GM21723 (cell line): ENCODE measurements around the gene CABP2.

Source experiments
- ATAC-seq: cut with Tn5 transposase; IDR thresholded peaks from one replicate; pipeline ENCODE4 v1.9.1; 2021; ENCODE audit warnings: mild to moderate bottlenecking, moderate library complexity; ENCODE audit not compliant: unreplicated experiment

The CABP2 gene

DNA sequence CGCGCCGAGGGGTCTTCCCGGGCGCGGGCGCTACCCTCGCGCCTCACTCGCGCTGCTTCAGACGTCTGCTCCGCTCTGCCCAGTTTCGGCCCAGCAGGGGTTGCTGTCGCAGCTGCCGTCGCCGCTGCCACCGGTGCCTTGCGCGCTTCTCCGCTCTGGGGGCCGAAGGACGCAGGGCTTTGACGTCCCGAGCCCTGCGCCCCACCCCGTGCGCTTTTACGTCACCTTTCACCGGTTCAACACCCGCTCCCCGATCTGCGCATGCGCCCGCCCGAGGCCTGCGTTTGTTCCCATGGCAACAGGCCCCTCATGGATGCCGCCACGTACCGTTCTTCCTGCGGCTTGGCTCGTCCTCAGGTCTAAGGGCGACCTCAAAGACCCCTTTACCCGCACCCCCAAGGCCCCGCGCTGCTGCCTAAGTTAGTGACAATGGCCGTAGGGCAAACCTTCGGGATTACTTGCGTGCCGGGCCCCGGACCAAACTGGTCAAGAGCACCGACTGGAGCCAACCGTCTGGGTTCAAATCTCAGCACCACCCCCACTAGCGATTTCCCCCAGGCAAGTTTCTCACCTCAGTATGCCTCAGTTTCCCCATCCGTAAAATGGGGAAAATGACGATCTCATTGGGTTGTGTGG lies 14.6 kb downstream of the CABP2 start:
- ATAC-seq, result peak; percentile 38

GRCh38 chr11:67507864-67508485 lies 15.3 kb downstream of the CABP2 start, which contains the start of gene CDK2AP2:
Gene CDK2AP2, minus strand, starts transcription at chr11:67508162. Its CDS starts 80 bp downstream, at chr11:67508082.
- ATAC-seq, result peak; percentile 67

- ATAC-seq, result no peak
Measured at GRCh38 chr11:67507242-67507863, 15.9 kb downstream of the CABP2 start.

DNA sequence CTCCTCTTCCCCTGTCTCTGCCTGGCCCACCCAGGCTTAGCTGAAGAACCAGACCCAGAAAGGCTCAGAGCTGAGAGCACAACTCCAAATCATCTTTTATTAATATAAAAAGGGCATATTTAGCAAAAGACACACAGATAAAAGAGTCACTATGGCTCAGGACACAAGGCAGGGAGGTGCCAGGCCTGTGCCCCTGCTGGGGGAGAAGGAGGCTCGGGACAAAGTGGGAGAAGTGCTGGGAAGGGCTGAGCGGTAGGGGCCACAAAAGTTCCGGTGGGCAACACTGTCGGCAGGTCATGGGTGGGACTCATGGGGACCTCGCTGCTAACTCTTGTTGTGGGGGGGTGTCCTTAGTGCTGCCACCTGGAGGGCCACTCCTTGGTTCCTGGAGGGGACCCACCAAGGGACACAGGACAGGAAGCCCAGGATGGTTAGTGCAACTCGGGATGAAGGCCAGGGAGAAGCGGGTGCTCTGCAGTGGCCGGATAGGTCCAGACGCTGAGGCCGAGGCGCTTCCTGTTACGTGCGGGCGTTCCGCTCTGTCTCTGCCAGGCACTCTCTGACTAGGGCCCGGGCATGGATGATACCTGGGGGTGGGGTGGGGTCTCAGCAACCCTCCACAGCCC lies 16.7 kb downstream of the CABP2 start:
- ATAC-seq, result no peak

DNA sequence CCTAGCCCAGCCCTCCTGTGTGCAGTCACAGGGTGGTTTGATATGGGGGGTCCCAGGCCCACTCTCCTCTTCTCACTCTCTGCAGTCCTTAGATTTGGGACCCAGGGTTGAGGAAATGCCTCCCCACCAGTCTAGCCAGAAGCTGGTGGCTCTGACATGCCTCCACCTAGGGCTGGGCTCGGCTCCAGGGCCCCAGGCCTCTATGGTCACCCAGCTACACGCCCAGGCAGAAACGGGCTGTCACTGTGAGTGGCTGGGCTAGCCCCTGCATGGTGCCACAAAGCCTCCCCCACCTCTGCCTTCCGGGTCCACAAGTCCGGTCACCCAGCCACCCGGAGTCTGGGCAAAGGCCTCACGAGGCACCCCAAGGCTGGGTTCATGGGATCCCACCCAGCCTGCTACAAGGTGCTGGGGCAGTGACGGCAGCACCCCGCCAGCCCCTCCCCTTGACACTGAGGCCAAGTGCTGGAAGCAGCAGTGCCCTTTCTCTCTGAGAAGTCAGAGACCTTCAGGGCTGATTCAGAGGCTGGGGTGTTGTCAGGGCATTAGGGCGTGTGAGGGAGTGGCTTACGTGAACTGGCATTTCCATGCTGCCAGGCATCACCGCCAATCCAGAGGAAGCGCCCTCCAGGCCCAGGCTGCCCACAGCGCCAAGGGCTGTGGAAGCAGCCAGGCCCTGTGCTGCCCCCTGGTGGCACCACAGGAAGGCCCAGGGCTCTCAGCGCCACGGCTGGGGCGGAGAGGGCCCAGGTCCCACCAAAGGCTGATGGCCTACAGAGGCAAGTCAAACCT lies 17.4 kb downstream of the CABP2 start:
- peak; percentile 29 for ATAC-seq

GRCh38 chr11:67504950-67505581 lies 18.2 kb downstream of the CABP2 start, which contains the start of gene PITPNM1:
Gene PITPNM1, minus strand, starts transcription at chr11:67505363. Its CDS starts 1,183 bp downstream, at chr11:67504180.
- ATAC-seq, result peak; percentile 31

DNA sequence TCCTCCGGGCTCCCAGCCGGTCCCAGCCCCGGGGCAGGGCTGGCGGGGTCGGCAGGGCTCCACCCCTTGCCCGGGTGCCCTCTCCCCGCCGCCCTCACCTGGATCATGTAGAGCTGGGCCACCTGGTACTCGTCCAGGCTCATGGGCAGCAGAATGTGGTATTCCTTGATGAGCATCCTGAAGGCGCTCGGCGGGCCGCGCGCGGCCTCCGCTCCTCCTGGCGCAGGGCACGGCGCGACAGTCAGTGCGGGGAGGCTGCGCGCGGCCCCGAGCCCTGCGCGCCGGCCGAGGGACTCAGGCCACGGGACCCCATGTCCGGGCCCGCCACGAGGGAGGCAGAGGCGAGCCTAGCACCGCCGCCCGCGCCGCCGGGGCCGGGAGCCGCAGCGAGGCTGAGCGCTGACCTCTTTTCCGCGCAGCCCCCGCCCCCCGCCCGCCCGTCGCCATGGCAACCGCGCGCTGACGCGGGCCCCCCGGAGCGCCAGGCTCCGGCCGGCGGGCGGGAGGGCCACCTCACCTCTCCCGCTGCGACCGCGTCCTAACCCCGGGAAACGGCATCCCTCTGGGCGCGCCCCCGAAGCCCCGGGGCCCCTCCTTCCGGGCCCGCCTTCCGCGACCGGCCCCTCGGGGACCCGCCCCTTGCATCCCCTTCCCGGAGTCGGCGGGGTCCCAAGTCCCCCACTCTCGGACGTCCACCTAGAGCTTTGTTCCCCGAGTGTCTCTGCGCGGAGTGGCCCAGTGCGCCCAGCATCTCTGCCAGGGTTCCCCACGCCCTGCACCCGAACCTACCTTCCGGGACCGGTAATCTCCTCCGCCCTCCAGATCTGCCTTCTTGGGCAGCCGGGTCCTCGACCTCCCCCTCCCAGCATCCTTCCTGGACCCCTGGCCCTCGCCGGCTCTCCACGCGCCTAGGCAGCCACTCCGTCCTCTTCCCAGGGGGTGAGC lies 19.0 kb downstream of the CABP2 start:
- no peak for ATAC-seq

DNA sequence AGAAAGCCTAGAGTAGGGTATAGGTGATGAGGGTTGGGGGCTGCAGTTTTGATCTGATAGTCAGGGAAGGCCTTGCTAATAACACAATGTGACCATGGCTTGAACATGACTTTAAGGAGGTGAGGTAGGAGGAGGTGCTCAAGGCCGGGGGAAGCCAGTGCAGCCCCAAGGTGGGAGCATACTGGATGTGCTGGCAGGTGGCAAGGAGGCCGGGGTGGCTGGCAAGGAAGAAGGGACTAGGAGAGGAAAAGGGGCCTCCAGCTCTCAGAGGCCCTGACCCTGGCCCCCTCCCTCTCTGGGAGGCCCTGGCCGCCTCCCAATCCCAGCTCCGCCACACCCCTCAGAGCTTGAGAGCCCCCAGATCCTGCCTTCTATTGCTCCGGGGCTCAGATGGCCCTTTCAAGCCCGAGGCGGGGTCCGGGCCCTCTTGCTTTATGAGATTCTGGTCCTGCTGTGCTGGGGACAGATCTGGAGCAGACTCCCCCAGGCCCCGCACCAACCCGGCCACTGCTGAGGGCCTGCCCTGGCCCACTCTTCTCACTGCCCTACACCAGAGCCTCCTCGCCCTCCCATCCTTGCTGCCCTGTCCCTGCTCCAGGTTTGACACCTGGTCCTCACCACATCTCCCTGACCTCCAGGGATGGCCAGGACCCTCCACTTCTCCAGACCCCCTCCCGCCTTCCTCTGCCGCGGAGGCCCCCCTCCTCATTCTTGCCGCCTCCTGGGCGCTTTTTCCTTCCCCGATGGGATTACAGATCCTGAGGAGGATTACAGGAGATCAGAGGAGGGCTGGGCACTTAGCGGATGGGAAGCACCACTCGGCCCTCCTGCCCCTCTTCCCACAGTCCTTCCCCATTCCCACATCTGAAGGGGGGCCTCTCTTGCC lies 19.9 kb downstream of the CABP2 start:
- ATAC-seq, result no peak

DNA sequence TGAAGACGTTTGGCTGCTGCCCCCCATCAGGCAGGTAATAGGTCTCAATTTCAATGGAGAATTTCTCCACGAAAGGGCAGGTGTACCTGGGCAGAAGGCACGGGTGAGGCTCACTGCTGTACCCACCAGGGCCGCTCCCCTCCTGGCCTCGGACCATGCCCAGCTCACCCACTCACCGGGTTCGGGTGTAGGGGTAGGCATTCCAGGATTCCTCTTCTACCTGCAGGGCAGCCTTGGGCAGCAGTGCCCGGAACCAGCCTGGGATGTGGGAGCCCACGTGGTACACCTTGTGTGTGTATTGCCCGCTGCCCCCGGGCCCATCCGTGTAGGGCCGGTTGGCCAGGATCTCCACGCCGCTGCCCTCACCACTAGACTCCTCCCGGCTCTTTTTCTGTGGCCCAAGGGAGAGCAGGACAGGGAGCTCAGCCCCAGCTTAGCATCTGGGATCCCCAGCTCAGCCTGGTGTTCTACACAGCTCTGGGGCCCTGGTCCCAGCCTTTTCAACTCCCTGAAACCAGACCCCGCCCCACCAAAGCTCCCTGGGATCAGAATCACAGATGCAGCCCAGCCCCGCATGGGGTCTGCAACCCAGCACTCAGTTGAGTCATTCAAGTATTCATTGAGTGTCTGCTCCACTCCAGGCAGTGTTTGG lies 20.8 kb downstream of the CABP2 start:
- no peak for ATAC-seq

DNA sequence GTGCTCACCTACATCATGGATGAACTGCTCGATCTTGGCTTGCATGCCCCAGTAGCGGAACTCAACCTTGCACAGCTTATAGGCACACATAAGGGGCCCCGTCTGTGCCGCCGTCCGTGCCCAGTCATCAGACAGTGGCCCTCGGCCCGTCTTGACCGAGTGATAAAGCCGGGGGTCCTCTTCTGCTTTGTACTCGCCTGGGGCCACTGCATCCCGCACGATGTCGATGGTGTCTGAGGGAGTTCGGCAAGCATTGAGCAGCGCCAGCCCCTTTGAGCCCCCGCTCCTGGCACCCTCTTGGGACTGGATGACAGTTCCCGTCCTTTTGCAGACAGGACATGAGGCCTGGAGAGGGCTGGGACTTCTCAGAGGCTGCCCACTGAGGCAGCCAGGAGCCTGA lies 21.4 kb downstream of the CABP2 start:
- no peak for ATAC-seq

DNA sequence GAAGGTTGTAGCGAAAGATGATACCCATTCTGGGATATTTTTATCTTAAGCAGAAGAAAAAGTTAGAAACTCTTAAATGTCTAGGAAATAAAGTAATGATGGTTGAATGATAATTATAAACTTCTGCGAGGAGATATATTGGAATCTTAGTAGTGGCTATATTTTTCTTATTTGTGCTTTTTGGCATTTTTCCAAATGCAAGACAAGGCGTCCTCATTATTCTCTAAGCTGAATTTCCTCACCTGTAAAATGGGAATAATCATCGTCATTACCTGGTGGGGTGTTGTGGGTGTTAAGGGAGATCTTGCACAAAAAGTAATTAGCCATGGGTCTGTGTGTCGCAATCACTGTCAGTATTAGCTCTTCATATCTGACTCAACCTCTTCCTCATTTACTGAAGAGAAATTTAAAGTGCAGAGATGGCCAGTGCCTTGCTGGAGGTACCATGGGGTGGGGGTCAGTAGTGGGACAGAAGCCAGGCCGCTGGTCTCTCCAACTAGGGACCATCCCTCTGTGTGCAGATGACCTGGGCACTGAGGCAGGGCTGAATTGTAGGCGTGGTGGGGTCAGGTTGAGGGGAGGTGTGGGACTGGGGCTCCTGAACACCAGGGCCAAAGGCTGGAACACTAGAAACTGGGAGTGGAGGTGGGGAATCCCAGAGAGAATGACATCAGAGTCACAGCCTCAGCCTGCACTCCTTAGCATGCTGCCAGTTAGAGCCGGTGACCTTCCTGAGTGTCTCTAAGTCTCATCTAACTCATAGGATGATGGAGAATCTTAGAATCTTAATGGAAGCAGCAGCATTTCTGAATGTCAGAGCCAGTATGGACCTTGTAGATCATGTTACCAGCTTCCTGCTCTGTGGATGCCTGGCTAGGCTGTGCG lies 22.2 kb downstream of the CABP2 start:
- no peak for ATAC-seq

GRCh38 chr11:67500484-67500821 lies 22.8 kb downstream of the CABP2 start:
- no peak for ATAC-seq

- ATAC-seq, result no peak
Measured at GRCh38 chr11:67499808-67500483, 23.3 kb downstream of the CABP2 start.

DNA sequence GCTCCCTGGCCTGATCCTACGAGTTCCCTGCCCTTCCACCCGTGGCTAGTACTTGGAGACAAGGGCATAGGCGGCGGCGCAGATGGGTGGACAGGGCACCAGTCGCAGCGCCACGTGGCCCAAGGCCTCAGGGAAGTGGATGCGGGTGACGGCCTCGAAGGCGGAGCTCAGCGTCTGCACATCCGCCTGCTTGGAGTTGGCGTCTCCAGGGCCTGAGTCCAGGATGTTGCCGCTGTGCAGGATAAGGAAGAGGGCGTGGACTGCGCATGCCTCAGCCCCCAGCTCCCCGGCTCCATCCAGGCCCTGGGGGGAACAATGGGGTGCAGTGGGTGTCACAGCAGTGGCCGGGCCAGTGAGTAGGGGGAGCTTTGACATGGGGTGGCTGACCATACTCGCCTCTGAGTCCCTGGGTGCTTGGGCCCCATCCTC lies 24.7 kb downstream of the CABP2 start:
- no peak for ATAC-seq

GRCh38 chr11:67497656-67498291 lies 25.5 kb downstream of the CABP2 start:
- no peak for ATAC-seq

GRCh38 chr11:67496113-67496512 lies 27.1 kb downstream of the CABP2 start:
- ATAC-seq, result no peak
